CD4-positive, alpha-beta T cell treated with Interleukin-12 subunit alpha and Interleukin-12 subunit beta, for 1 hour (primary cell): Measurements from ENCODE around the gene ANAPC2.

Experiments
- DNase-seq: peaks from one replicate; pipeline ENCODE4 v3.0.0-alpha.2; 2020

Gene ANAPC2

DNA sequence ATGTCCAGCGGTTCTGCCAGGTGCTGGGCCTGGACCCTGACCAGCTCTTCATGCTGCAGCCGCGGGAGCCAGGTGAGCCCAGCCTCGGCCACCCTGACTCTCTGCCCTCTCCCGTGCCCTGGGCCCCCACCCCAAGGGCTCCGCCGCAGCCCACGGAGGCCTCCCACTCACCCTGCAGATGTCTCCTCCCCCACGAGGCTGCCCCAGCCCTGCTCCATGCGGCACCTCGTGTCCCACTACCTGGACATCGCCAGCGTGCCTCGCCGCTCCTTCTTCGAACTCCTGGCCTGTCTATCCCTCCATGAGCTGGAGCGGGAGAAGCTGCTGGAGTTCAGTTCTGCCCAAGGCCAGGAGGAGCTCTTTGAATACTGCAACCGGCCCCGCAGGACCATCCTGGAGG, 26.3 kb upstream of the ANAPC2 start:
- no peak for DNase-seq

DNA sequence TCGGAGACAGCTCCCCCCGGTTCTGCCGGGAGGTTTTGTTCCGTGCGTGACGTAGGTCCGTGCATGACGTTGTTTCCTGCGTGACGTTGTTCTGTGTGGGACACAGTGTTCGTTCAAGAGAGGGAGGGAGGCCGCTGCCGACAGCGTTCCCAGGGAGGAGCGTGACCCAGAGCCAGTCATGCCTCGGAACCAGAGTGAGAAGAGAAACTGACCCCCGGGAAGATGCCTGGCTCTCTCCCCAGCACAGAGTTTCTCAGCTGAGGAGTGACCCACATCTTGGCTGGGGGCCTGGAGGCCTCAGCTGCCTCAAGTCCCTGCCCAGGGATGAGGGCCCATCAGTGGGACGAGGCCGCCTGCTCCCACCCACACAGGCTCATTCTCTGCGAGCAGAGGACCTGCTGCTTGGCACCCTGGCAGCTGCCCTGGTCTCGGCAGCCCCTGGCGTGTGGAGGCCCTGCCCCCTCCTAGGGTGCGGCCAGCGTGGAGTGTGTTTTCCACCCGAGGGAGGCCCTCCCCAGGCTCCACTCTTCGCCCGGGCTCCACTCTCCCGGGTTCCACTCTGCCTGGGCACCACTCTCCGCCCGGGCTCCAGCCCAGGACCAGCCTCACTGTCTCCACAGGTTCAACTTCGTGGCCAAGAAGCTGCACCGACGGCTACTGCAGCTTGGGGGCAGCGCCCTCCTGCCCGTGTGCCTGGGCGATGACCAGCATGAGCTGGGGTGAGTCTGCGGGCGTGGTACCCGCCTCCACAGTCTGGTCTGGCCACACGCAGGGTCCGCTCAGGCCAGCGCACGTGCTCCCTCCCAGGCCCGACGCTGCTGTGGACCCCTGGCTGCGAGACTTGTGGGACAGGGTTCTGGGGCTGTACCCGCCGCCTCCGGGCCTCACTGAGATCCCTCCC, 25.1 kb upstream of the ANAPC2 start:
- DNase-seq: no peak

DNA sequence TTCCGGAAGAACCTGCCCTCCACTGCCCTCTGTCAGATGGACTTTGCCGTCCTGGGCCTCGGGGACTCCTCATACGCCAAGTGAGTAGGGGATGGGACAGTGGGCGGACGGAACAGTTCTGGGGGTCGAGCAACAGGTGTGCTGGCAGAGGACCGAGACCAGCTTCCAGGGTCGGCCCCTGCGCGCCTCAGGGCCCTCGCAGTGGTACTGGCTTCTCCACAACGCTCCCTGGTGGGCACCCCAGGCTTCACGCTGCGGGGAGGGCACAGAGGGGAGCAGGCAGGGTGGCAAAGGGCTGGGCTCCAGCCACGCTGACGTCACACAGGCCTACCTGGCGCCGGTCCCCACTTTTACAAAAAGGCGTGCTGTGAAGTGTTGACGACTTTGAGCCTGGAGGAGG, 24.2 kb upstream of the ANAPC2 start:
- no peak for DNase-seq

DNA sequence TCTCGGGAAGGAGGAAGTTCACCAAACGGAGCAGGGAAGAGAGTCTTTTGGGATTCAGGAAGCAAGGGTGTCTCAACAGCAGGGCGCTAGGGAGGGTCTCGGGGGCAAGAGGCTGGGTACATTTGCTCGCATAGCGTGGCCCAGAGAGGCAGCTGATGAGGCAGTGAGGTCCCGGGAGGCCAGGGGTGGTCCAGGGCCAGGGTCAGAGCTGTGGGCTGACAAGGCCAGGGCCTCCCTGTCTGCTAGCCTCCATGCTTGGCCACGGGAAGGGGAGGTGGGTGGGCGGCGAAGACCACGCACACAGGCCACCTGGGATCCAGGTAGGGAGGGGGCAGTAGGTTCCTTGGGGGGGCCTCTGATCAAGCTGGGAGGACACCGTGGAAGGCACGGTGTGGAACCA, 23.2 kb upstream of the ANAPC2 start:
- no peak for DNase-seq

DNA sequence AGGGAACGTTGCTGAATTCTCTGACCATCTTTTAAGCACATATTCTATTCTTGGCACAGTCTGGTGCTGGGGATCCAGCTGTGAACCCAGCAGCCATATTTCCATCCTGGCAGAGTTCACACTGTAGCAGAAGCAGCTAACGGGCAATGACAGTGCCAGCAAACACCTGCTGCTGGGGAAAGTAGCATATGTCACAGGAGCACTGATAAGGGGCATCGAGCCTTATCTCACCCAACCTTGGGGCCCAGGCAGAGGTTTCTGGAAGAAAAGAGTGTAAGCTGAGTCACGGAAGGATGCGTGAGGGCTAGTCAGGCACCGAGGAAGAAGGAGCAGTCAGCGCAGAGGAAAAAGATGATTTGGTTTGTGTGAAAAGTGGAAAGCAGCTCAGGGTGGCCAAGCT, 18.2 kb upstream of the ANAPC2 start:
- DNase-seq: no peak

DNA sequence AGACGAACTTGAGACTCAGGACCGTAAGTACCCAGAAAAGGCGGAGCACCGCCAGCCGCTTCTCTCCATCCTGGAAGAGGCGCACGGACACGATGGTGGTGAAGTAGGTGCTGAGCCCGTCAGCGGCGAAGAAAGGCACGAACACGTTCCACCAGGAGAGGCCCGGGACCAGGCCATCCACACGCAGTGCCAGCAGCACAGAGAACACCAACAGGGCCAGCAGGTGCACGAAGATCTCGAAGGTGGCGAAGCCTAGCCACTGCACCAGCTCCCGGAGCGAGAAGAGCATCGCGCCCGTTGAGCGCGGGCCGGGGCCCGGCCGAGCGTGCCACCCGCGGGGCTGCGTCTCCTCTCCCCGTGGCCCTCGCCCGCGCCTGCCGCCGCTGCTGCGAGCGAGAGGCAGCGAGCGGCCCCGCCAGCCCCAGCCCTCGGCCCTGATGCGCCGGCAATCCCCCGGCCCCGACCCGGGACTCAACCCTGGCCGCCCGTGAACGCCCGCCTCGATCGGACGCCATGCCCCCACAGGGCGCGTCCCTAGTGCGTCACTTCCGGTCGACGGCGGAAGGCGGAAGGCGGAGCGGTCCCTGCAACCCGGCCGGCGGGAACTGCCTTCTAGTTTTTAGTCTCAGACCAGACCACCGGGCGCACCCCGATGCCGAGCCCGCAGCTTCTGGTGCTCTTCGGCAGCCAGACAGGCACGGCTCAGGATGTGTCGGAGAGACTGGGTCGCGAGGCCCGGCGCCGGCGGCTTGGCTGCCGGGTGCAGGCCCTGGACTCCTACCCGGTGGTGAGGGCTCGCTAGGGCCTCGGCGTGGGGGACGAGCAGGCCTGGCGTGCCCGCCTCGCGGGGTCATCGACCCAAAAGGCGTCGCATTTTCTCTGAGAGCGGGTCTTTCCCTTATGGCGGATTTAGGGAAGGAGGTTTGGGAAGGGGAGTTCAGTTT, 17.0 kb upstream of the ANAPC2 start, which contains the start of the genes NDOR1 and TMEM203:
Gene NDOR1, plus strand, starts transcription at position 575 of the 944 bp plus-strand sequence. Its CDS starts 78 bp downstream, at position 653.
Gene TMEM203, minus strand, starts transcription at position 523 of the 944 bp plus-strand sequence. Its CDS starts 234 bp downstream, at position 289.
- peak; percentile 92 for DNase-seq

DNA sequence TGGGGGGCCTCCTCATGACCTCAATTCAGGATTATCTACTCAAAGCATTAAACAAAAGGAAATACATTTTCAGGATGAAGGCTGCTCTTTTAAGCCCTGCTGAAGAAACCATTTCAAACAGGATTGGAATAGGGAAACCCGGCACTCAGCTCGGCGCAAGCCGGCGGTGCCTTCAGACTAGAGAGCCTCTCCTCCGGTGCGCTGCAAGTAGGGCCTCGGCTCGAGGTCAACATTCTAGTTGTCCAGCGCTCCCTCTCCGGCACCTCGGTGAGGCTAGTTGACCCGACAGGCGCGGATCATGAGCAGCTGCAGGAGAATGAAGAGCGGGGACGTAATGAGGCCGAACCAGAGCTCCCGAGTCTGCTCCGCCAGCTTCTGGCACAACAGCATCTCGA, 16.4 kb upstream of the ANAPC2 start:
- no peak for DNase-seq

DNA sequence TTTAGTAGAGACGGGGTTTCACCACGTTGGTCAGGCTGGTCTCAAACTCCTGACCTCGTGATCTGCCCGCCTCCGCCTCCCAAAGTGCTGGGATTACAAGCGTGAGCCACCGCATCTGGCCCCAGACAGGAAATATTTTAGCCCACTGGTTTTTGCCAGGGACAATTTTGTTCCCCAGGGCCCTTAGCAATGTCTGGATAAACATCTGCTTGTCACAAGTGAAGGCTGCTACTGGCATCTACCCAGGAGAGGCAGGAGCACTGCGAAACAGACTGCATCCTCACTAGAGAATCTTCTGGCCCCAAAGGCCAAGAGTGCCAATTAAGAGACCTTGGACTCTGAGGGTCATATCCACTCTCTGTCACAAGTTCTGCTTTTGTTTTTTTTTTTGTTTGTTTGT, 14.6 kb upstream of the ANAPC2 start:
- DNase-seq: no peak

DNA sequence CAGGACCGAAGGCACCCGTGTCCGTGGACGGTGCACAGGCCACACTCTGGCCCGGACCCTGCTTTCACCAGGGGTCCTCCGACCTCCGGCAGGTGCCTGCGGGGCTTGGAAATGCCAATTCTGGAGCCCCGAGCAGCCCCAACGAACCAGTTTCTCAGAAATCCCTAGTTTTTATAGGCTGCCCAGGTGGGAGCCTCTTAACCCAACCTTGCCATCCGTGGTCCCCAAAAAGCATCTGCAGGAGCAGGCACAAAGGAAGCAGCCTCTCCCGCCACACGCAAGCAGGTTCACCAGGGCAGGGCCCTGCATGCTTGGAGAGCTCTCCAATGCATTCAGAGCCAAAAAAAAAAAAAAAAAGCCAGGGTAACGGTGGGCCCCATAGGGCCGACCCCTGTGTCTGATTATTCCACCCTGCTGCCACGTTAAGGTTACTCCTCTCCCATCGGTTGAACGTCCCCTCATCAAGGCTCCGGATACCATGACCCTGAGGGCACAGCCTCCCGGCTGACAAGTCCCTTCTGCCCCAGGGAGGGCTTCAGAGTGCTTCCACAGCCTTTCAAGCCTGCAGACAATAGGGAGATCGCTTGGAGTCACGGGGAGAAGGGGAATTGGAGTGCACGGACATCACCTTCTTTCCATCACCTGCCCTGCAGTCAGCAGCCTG, 13.0 kb upstream of the ANAPC2 start:
- no peak for DNase-seq

DNA sequence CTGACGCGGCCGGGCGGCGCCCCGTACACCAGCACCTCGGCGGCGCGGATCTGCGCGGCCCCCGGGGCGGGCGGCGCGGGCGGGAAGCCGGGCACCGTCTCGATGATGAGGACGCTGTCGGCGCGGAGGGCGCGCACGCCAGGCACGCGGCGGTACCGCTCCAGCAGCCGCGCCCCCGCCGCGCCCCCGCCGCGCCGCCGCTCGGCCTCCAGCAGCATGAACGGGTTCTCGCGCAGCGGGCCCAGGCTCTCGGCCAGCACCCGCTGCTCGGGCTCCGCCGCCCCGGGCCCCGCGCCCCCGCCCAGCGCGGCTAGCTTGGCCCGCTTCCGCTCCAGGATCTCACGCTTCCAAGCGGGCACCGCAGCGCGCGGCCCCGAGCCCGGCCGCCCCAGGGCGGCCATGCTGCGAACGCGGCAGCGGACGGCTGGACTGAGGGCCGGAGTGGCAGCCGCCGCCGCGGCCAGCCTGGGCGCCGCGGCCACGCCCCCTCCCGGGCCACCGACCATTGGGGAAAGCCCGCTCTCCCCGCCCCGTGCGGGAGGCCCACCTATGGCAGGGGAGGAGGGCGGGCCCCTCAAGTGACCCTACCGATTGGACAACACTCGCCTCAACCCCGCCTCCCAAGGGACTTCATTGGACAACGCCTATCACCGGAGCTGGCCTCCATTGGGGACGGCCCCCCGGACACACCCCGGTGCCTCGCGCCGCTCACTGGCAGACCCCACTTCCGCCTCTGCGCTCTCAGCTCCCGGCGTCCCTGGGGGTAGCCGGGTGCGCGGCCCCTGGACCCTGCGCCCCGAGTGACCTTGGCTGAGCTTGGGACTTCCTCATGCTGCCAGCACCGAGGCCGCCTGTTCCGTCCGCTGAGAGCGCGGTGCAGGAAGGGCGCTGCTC, 12.2 kb upstream of the ANAPC2 start, which contains the start of gene TPRN:
Gene TPRN, minus strand, starts transcription at position 431 of the 894 bp plus-strand sequence. Its CDS starts 30 bp downstream, at position 401.
- peak; percentile 98 for DNase-seq

DNA sequence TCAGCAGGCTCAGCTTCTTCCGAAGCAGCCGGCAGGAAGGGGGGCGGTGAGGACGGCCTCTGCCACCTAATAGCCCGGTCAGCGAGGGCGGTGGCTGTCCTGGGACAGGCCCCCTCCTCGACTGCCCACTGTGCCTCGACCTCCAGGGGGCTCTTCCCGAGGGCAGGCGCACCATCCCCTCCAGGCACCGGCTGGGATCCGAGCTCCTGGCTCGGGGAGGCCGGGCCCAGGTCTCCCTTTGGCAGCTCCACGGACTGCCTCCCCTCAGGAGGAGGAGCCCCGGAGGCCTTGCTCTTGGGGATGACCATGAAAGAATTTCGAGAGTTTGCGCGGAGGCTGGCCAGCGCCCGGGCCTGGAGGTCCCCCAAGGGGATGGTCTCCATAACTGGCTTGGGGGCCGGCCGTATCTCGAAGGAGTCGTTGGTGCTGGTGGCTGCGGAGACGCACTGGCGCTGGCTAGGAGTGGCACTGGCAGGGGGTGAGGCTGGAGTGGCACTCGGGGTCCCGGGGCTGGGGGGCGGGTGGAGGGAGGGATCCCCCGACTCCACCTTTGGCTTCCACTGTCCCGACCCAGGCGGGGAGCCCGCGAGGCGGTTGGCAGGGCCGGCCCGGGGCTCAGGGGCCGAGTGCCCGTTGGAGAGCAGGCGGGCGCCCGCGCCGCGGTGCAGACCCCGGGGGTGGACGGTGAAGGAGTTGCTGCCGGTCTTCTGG, 11.2 kb upstream of the ANAPC2 start:
- DNase-seq: no peak

DNA sequence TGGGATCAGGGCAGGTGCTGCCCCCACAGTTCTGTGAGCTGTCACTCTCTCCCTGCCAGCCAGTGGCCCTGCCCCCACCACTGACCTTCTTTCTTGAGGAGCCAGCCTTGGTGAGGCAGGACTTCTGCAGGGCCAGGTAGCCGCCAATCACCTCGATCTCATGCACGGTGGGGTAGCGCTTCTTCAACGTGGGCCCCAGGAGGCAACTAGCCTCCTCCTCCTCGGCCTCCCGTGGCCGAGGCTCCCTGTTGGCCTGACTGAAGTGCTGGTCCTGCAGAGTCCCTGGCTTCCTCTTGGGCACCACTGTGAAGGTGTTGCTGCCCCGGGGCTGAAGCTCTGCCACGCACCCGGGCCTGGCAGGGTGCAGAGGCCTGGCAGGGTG, 10.5 kb upstream of the ANAPC2 start:
- DNase-seq: no peak

DNA sequence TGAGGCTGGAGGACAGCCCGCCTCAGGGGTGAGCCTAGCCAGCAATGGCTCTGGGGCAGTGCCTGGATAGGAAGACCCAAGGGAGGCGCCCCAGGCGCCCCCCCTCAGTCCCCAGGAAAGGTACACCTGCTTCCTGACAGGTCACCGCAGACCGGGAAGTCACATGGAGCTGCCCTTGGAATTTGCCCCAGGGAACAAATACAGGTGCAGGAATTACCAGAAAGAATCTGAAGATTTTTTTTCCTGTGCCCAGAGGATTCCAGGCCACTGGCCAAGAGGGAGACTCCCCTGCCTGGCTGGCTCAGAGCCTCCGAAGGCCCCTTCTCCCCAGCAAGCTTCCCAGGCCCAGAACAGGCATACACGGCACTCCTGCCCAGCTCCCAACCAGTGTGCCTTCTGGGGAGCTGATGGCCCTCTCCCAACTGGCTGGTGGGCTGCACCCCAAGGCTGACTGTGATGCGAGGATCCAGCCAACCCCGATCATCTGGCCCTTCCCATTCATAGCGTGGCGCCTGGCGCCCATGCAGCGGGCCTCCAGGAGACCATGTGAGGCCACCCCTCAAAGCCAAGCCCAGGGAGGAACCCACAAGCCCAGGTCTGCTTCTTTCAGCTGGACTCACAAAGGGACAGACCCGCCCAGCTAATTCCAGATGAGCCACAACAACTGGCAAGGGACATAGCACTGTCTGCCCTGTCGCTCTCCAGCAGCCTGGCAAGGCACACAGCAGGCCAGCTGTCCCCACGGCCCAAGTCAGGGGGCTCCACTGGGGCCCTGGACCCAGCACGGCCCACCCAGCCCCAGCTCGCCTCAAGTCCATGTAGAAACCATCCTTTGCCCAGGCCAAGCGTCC, 9.9 kb upstream of the ANAPC2 start:
- no peak for DNase-seq

DNA sequence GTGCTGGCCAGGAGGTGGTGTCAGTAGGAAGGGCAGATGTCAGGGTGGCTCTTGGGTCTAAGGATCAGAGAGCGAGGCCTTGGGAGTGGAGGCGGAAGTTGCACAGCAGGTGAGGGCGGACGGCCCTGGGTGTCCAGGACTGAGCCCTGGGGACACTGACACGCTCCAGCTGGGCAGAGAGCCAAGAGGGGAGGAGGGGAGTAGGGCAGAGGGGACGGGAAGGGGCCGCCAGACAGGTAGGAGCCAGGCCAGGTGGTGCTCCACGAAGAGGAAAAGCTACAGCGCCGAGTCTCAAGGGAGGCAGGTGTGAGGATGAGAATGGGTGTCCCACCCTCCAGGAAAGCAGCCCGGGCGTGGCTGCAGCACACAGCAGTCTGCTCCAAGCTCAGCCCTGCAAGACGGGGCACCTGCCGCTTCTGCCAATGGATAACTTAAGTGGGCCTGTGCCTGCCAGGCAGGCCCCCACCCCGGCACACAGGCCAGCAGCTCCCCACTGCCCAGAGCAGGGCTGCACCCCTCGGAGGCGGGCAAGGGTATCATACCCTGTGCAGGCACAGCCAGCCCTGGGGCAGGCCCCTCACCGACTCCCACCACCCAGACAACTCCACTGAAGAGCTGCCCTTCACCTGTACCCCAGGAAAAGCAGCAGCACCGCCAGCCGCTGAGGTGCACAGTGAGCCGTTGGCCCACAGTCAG, 7.3 kb upstream of the ANAPC2 start:
- DNase-seq: no peak

DNA sequence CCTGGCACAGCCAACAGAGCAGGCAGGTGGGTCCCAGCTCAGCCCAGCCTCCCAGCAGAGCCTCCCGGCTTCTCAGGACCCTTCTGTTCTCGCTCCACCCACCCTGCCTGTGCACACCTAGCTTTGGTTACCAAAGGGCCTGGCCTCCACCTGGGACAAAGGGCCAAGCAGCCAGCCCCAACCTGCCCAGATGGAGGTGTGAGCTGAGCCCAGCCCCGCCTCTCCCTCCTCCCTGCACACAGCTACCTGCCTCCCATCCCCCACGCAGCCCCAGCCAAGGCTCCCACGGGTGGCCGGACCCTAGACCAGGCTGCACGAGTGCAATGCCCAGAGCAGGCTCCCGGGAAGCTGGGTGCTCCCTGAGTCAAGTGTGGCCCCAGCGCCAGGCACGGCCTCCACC, 6.5 kb upstream of the ANAPC2 start:
- no peak for DNase-seq

DNA sequence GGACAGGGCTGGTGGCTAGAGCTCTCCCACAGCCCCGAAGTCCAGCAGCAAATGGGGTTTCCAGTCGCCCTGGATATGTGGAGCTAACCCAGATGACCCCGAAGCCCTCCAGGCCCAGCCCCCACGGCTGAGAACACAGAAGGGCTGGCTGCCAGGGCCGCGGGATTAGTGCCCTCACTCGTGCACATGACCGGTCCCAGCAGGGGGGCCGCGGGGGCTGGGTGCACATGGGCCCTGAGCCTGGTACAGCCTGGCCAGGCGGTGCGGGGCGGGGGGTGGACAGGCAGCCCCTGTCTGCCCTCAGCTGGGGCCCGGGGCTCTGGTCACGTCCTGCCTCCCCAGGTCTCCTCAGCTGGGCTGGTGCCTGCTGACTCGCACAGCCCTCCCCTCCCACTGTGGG, 6.0 kb upstream of the ANAPC2 start:
- no peak for DNase-seq

DNA sequence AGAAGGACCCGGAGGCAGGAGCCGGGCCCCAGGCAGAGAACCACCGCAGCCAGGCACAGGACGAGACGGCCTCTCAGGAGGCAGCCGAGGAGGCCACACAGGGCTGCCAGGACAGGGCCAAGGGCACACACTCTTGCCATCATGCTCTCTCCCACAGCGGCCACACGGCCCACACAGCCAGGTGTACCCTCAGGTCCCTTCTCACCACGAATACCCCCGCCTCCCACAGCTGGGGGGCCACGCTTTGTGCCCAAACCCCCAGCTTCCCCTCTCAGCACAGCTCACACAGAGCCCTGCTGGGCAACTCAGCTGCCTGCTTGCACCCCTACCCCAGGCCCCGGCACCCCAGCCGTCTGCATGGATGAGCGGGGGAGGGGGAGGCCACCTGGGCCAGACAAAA, 5.4 kb upstream of the ANAPC2 start:
- DNase-seq: no peak

DNA sequence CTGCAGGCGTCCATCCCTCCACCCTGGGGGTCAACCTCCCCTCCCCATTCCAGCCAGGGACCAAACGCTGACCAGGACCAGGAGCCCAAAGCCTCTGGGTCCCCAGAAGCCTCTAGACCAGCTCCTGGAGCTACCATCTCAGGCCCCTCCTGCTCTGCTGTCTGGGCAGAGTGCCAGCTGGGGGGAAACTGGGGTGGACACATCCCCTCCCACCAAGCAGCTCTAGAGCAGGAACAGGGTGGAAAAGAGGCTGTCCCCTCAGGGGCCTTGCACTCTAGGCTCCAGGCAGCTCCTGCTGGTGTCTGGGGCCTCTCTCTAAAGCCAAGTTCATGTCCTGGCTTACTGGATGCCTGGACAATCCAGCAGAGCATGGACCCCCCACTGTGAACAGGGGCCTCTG, 4.5 kb upstream of the ANAPC2 start:
- no peak for DNase-seq

DNA sequence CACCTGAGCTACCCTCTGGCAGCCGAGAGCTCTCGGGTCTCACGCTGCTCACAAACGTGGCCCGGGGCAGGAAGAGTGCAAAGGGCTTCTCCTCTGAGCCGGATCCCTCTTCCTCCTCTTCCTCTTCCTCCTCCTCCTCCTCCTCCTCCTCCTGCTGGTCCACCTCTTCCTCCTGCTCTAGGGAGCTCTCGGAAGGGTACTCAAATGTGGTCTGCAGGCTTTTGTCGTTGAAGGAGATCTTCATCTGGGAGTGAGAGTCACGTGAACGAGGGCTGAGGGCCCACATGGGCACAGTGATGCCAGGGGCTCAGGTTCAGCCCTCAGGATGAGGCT, 4.1 kb upstream of the ANAPC2 start:
- no peak for DNase-seq
